NCI-H524 (cell line): Measurements from ENCODE around the gene DEFB116.
"Not testable (repeated sequence)": the region's sequence is repeated elsewhere in the genome, so short reads cannot be mapped to it uniquely, and the experiment has no call there.

ENCODE experiments used
- DNase-seq, 2 experiments: peaks; one replicate each; lab custom pipeline; 2025; lab: John Stamatoyannopoulos, UW

The DEFB116 gene, protein sequence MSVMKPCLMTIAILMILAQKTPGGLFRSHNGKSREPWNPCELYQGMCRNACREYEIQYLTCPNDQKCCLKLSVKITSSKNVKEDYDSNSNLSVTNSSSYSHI

GRCh38 chr20:31308535-31309162, at the start of gene DEFB116:
Gene DEFB116, minus strand, starts transcription at chr20:31308585. Its CDS starts 0 bp downstream, at chr20:31308585.
- DNase-seq, result no peak

DNA sequence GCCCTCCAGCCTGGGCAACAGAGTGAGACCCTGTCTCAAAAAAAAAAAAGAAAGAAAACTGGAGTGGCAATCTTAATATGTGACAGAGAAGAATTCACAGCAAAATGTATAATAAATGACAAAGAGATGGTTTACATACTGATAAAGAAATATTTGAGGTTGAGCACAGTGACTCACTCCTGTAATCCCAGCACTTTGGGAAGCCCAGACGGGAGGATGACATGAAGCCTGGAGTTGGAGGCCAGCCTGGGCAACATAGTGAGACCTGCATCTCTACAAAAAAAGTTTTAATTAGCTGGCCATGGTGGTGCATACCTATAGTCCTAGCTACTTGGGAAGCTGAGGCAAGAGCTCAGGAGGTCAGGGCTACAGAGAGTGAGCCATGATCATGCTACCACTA, 47.6 kb upstream of the DEFB116 start:
- no peak for DNase-seq

- DNase-seq, result no peak
These were observed 33.1 kb upstream of the DEFB116 start for GRCh38 chr20:31341470-31341869.

GRCh38 chr20:31330893-31331292, 22.5 kb upstream of the DEFB116 start:
- DNase-seq, result no peak

DNA sequence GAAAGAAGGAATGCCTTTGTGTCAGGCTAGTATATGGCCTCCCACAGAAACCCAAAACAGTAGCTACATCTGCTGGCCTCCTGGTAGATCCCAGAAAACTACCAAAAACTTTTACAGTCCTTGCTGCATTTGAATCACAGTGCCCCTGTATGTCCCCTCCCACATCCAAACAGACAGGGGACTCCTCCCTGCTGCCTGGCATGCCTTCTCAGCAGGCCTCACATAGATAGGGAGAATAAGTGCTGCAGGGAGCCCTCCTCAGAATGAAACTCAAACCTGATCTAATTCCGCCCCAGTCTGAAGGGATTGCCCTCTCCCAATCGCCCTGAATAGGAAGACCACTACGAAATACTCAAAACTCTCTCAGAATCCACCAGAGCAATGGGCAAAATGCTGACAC, 14.1 kb upstream of the DEFB116 start:
- no peak for DNase-seq

GRCh38 chr20:31284964-31285363, 23.4 kb downstream of the DEFB116 start:
- not testable (repeated sequence) for DNase-seq

DNA sequence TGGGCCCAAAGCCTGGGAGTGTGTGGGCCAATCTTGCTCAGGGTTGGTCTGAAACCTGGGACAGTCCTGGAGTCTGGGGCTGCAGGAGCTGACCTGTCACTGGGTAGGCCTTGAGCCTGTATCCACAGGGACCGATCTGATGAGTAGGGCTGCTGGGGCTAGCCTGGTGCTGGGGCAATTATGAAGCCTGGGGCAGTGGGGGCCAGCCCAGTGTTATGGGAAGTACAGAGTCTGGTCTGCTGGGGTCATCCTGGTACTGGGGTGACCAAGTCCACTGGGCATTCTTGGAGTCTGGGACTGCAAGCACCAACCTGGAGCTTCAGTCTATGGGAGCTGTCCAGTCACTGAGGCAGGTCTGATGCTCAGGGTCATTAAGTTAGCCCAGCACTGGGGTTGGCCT, 30.2 kb downstream of the DEFB116 start:
- DNase-seq, result no peak

- no peak for DNase-seq
These were observed 33.9 kb downstream of the DEFB116 start for GRCh38 chr20:31274441-31274840.

GRCh38 chr20:31260326-31260932, 48.0 kb downstream of the DEFB116 start:
- peak; percentile 7 to 39 for DNase-seq

DNA sequence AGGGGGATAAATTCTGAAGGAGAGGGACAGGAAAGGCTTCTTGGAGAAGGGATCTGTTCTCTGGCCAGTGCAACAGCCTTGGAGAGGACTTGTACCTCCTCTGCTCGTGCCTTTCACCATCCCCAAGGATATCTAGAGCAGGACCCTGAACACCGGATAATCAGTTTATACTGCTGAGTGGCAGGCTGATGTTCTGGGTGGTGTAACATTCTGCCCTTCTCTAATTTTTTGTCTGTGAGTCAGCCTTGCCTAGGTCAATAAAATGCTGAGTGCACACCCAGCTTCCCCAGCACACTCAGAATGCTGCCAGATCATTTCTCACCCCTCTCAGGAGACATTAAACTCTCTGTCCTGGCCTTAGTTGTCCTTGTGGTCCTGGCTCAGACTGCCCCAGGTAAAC, 51.0 kb downstream of the DEFB116 start, which contains the start of gene DEFB115:
Gene DEFB115 (plus strand): TSS at position 301 of the 400 bp plus-strand sequence. CDS start 0 bp downstream, at position 301.
- DNase-seq, result no peak

GRCh38 chr20:31256959-31257358, 51.4 kb downstream of the DEFB116 start:
- DNase-seq, result no peak
